ENCODE measurements around the gene CPA1. TPM values are rescaled to one million over a fixed set of nuclear protein-coding genes. Genes with fewer than 3 reads are reported as not detected.
A peak's percentile ranks its signal among the peaks of the same experiment; 100 is the strongest.

Gene CPA1
- total RNA-seq, 1 donor from 2014 or later, result 7.0 TPM

GRCh38 chr7:130425796-130426195 lies 45.5 kb downstream of the CPA1 start:
- DNase-seq (ENCODE audit: low spot score), result no peak

DNA sequence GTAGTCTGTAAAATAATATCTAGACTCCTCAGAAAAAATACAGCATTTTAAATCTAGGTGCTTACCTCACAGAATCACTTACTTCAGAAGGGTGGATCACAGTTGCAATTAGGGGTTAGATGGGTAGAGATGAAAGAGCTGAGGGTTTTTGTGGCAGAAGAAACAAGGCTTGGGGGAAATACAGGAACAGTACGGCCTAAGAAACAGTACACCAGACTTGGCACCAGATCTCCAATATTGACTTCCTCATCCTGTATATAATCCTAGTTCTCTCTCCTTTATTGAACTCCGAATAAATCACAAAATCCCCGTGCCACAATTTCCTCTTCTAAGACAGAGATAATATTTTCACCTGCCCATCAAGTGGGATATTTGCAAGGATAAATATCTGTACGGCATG lies 46.3 kb downstream of the CPA1 start:
- no peak for DNase-seq (ENCODE audit: low spot score)

- DNase-seq (ENCODE audit: low spot score), result no peak
Observed at GRCh38 chr7:130429019-130429418, 48.7 kb downstream of the CPA1 start.

- no peak for DNase-seq (ENCODE audit: low spot score)
Observed at GRCh38 chr7:130430115-130430514, 49.8 kb downstream of the CPA1 start.

GRCh38 chr7:130430841-130431666 lies 50.8 kb downstream of the CPA1 start:
- peak; percentile 74 for DNase-seq (ENCODE audit: low spot score)

DNA sequence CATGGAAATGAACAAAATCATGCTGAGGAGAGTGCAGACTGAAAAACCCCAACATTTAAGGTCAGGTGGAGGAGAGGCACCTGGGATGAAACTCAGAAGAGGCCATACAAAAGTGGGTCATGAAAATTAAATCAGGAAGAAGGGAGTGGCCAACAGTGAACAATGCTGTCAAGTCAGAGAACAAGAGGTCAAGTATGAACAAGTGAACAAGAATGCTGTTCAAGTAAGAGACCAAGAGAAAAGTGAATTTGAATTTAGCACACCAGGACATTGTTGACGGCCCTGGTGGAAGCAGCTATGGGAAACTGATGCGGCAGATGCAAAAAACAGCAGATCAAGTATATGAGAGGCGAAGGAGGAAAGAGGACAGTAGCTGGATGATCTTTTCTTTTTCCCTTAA lies 52.6 kb downstream of the CPA1 start:
- no peak for DNase-seq (ENCODE audit: low spot score)

DNA sequence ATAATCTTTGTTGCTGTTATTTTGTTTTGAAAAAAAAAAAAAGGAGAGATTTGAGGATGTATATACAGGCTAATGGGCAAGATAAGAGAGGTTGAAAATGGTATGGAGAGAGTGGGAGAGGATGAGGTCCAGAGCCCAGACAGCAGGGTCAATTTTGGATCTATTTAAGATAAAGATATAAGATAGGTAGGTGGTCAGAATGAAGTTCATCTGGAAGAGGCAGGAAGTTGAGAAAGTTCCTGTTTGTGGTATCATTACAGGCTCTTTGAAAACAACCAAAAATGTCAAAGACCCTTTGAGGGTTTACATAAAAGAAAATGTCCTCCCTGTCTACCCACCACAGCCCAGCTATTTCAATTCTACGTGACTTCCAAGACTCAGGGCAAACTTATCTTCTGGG lies 53.0 kb downstream of the CPA1 start:
- no peak for DNase-seq (ENCODE audit: low spot score)

DNA sequence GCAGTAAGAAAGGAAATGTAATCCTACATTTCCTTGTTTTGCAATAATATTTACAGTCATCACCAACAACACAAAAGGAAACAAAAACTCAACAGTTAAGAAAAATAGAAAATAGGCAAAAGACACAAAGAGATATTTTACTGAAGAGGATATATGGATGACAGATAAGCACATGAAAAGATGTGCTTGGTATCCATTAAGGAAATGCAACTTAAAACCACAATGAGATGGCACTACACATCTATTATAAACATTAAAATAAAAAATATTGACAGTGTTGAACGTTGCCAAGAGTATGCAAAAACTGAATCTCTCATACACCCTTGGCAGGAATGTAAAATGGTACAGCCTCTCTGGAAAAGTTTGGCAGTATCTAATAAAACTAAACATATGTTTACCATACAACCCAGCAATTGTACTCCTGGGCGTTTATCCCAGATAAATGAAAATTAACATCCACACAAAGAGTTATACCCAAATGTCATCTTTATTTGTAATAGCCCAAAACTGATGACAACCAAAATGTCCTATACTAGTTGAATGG lies 55.1 kb downstream of the CPA1 start:
- DNase-seq (ENCODE audit: low spot score), result no peak

GRCh38 chr7:130436253-130436652 lies 56.0 kb downstream of the CPA1 start:
- DNase-seq (ENCODE audit: low spot score), result no peak

Other genes with a start within 250 kb of the CPA1 start
- 23.1 TPM for gene TMEM209, start 175.1 kb upstream of the CPA1 start, total RNA-seq (ENCODE audit: insufficient read depth, low replicate concordance)
- gene SSMEM1, start 172.6 kb upstream of the CPA1 start, total RNA-seq (ENCODE audit: insufficient read depth, low replicate concordance), result not detected
- 1.9 TPM for gene CPA2, start 113.6 kb upstream of the CPA1 start, total RNA-seq (ENCODE audit: insufficient read depth, low replicate concordance)
- 32.7 TPM for gene CPA4, start 87.3 kb upstream of the CPA1 start, total RNA-seq (ENCODE audit: insufficient read depth, low replicate concordance)
- 0.72 TPM for gene CPA5, start 35.7 kb upstream of the CPA1 start, total RNA-seq (ENCODE audit: insufficient read depth, low replicate concordance)
- gene CEP41, start 60.5 kb downstream of the CPA1 start, total RNA-seq (ENCODE audit: insufficient read depth, low replicate concordance), result 6.7 TPM
- gene MEST, start 111.6 kb downstream of the CPA1 start, total RNA-seq (ENCODE audit: insufficient read depth, low replicate concordance), result 417 TPM